HepG2 (cell line): Measurements from ENCODE around the gene CPLANE2. TPM values are rescaled to one million over a fixed set of nuclear protein-coding genes. Genes with fewer than 3 reads are reported as not detected.

Source experiments
- ETV6 ChIP-seq: sonication (generic); formaldehyde crosslinking; conservative IDR thresholded peaks from 2 replicates; pipeline ENCODE4 v1.4.0; 2020; ENCODE audit warnings: missing genetic modification reagents
- GATAD1 ChIP-seq: IDR thresholded peaks from 2 replicates; pipeline ENCODE4 v1.6.1; 2016; ENCODE audit warnings: missing genetic modification reagents, missing compliant biosample characterization
- KDM5B ChIP-seq: sonication (generic); formaldehyde crosslinking; IDR thresholded peaks from 2 replicates; pipeline ENCODE4 v1.4.0; 2020; ENCODE audit warnings: missing genetic modification reagents, mild to moderate bottlenecking, borderline replicate concordance
- RAD21 ChIP-seq: fragments of 450-650 bp; formaldehyde crosslinking; IDR thresholded peaks from 2 replicates; pipeline ENCODE4 v1.5.0; 2020; ENCODE audit warnings: mild to moderate bottlenecking
- SAP130 ChIP-seq: IDR thresholded peaks from 2 replicates; pipeline ENCODE4 v1.6.1; 2016; ENCODE audit warnings: low read depth
- STAG1 ChIP-seq: sonication (generic); formaldehyde crosslinking; IDR thresholded peaks from 2 replicates; pipeline ENCODE4 v1.4.0; 2020; ENCODE audit warnings: missing genetic modification reagents
- ZNF235 ChIP-seq: sonication (generic); formaldehyde crosslinking; IDR thresholded peaks from 2 replicates; pipeline ENCODE4 v1.8.1; 2023; ENCODE audit warnings: mild to moderate bottlenecking, missing genetic modification reagents, borderline replicate concordance
- ZNF510 ChIP-seq: sonication (generic); formaldehyde crosslinking; IDR thresholded peaks from 2 replicates; pipeline ENCODE4 v1.4.0; 2020; ENCODE audit warnings: low read depth, mild to moderate bottlenecking, missing genetic modification reagents
- ZNF605 ChIP-seq: sonication (generic); formaldehyde crosslinking; IDR thresholded peaks from 2 replicates; pipeline ENCODE4 v1.8.0; 2022; ENCODE audit warnings: mild to moderate bottlenecking, missing genetic modification reagents
- ZSCAN30 ChIP-seq: sonication (generic); formaldehyde crosslinking; IDR thresholded peaks from 2 replicates; pipeline ENCODE4 v1.5.0; 2020; ENCODE audit warnings: mild to moderate bottlenecking, missing genetic modification reagents
- polyA plus RNA-seq, 8 experiments: library from polyadenylated mRNA; depleted of rRNA in 3 of 8; stranded (reverse) in 7 of 8; unstranded in 1 of 8; fragments of >200 nt; fragmentation: Illumina TruSeq in 4 of 8; extraction: Trizol in 4 of 8; gene quantifications; 2 replicates each; pipeline versions ENCODE4 v1.2.1 to v1.2.3, GENCODE V29; 2011 to 2016; ENCODE audit warnings: low read depth in 4 of 8, missing spikeins in 1 of 8, mixed read lengths in 1 of 8; ENCODE audit not compliant: insufficient read depth in 1 of 8
- total RNA-seq, 5 experiments: library from RNA; depleted of rRNA; stranded (reverse); fragments of >200 nt; fragmentation: Illumina TruSeq; extraction: Trizol; gene quantifications; 2 replicates each; pipeline ENCODE4 v1.2.3, GENCODE V29; 2016; ENCODE audit warnings: low read depth in 1 of 5
- TF ChIP-seq, protein P1 (sequence below): sonication (generic); formaldehyde crosslinking; IDR thresholded peaks from 2 replicates; pipeline ENCODE4 v1.4.0; 2020; ENCODE audit warnings: missing genetic modification reagents
- TF ChIP-seq, protein P2 (sequence below): sonication (generic); formaldehyde crosslinking; IDR thresholded peaks from 2 replicates; pipeline ENCODE4 v1.4.0; 2020; ENCODE audit warnings: missing genetic modification reagents
- TF ChIP-seq, protein P3 (sequence below): sonication (generic); IDR thresholded peaks from 2 replicates; pipeline ENCODE4 v1.6.1; 2016; ENCODE audit warnings: low read depth, borderline replicate concordance
- TF ChIP-seq, protein P4 (sequence below): sonication (generic); formaldehyde crosslinking; IDR thresholded peaks from 2 replicates; pipeline ENCODE4 v1.5.0; 2020; ENCODE audit warnings: mild to moderate bottlenecking, missing genetic modification reagents, borderline replicate concordance
- TF ChIP-seq, protein P5 (sequence below): sonication (generic); formaldehyde crosslinking; IDR thresholded peaks from 2 replicates; pipeline ENCODE4 v1.5.0; 2020; ENCODE audit warnings: mild to moderate bottlenecking, missing genetic modification reagents, moderate library complexity

Gene CPLANE2
- total and polyA plus RNA-seq, 2 of the 13 experiments (the other 11 are each of a cell fraction or from before 2014, with no cell fraction given), result 0.29 to 1.6 TPM

DNA sequence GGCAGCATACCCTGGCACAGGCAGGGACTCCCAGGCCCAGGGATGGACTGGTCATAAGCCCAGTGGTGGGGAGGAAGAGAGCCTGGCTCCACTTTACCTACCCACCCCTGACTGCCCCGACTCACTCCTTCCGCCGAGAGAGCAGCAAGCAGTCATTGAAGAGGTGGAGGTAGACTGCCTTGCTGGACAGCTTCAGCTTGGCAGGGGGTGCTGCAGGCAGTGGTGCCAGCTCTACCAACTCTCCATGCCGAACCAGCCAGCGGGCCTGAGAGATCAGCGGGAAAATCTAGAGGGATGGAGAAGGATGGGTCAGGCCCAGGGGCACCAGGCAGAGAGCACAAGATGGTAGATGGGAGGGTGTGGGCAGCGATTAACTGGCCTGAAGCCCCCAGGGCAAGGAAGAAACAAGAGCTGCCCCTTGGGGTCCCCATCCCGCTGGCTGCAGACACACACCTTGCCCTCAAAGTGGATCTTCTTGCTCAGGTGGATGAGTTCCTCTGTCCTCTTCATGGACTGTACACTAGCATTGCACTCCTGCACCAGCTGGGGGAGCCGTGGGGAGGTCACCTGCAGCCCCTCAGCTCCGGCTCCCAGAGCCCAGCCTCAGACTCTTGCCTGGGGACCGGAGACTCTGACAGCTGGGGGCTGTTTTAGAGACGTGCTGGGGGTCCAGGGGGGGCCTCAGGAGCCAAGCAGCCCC lies 32.2 kb downstream of the CPLANE2 start (continued):
- TF ChIP-seq ZSCAN30 (CRISPR knock-in tag) (no peak), KDM5B (peak; percentile 28; the same call in 1 of the 2 replicates), ZNF235 (no peak), GATAD1 (CRISPR knock-in tag) (no peak), ETV6 (no peak), SAP130 (CRISPR knock-in tag) (peak; percentile 38; the same call in 1 of the 2 replicates), ZNF510 (no peak), ZNF605 (CRISPR knock-in tag) (no peak), RAD21 (CRISPR knock-in tag) (peak; percentile 64; the same call in 1 of the 2 replicates), STAG1 (CRISPR knock-in tag) (peak; percentile 66)
- TF ChIP-seq, protein P1, sequence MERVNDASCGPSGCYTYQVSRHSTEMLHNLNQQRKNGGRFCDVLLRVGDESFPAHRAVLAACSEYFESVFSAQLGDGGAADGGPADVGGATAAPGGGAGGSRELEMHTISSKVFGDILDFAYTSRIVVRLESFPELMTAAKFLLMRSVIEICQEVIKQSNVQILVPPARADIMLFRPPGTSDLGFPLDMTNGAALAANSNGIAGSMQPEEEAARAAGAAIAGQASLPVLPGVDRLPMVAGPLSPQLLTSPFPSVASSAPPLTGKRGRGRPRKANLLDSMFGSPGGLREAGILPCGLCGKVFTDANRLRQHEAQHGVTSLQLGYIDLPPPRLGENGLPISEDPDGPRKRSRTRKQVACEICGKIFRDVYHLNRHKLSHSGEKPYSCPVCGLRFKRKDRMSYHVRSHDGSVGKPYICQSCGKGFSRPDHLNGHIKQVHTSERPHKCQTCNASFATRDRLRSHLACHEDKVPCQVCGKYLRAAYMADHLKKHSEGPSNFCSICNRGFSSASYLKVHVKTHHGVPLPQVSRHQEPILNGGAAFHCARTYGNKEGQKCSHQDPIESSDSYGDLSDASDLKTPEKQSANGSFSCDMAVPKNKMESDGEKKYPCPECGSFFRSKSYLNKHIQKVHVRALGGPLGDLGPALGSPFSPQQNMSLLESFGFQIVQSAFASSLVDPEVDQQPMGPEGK (CRISPR knock-in tag), result peak; percentile 28; the same call in 1 of the 2 replicates
- TF ChIP-seq, protein P2, sequence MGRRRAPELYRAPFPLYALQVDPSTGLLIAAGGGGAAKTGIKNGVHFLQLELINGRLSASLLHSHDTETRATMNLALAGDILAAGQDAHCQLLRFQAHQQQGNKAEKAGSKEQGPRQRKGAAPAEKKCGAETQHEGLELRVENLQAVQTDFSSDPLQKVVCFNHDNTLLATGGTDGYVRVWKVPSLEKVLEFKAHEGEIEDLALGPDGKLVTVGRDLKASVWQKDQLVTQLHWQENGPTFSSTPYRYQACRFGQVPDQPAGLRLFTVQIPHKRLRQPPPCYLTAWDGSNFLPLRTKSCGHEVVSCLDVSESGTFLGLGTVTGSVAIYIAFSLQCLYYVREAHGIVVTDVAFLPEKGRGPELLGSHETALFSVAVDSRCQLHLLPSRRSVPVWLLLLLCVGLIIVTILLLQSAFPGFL (CRISPR knock-in tag), result no peak
- TF ChIP-seq, protein P3, sequence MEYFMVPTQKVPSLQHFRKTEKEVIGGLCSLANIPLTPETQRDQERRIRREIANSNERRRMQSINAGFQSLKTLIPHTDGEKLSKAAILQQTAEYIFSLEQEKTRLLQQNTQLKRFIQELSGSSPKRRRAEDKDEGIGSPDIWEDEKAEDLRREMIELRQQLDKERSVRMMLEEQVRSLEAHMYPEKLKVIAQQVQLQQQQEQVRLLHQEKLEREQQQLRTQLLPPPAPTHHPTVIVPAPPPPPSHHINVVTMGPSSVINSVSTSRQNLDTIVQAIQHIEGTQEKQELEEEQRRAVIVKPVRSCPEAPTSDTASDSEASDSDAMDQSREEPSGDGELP, result peak; percentile 51; the same call in 1 of the 2 replicates
- TF ChIP-seq, protein P4, sequence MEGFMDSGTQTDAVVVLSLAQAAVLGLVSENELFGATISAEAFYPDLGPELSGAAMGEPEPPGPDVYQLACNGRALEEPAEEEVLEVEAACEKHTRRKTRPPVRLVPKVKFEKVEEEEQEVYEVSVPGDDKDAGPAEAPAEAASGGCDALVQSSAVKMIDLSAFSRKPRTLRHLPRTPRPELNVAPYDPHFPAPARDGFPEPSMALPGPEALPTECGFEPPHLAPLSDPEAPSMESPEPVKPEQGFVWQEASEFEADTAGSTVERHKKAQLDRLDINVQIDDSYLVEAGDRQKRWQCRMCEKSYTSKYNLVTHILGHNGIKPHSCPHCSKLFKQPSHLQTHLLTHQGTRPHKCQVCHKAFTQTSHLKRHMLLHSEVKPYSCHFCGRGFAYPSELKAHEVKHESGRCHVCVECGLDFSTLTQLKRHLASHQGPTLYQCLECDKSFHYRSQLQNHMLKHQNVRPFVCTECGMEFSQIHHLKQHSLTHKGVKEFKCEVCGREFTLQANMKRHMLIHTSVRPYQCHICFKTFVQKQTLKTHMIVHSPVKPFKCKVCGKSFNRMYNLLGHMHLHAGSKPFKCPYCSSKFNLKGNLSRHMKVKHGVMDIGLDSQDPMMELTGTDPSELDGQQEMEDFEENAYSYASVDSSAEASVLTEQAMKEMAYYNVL, result no peak
- TF ChIP-seq, protein P5, sequence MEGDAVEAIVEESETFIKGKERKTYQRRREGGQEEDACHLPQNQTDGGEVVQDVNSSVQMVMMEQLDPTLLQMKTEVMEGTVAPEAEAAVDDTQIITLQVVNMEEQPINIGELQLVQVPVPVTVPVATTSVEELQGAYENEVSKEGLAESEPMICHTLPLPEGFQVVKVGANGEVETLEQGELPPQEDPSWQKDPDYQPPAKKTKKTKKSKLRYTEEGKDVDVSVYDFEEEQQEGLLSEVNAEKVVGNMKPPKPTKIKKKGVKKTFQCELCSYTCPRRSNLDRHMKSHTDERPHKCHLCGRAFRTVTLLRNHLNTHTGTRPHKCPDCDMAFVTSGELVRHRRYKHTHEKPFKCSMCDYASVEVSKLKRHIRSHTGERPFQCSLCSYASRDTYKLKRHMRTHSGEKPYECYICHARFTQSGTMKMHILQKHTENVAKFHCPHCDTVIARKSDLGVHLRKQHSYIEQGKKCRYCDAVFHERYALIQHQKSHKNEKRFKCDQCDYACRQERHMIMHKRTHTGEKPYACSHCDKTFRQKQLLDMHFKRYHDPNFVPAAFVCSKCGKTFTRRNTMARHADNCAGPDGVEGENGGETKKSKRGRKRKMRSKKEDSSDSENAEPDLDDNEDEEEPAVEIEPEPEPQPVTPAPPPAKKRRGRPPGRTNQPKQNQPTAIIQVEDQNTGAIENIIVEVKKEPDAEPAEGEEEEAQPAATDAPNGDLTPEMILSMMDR (CRISPR knock-in tag), result peak; percentile 77
